Measurements from ENCODE around the gene FLAD1. TPM values are rescaled to one million over a fixed set of nuclear protein-coding genes. Genes with fewer than 3 reads are reported as not detected.

The FLAD1 gene
- total and polyA plus RNA-seq, 4 donors = 10.9 to 37.0 (median 30.6) TPM

- H3K4me3 ChIP-seq = no peak overlapping the region
- H3K36me3 ChIP-seq (ENCODE audit: control insufficient read depth in 4 of 4, insufficient read depth in 4 of 4, low read length in 4 of 4) = peaks cover 0 to 18% (median 9%) of the 10 kb centered on the region in 4 donors
- peak overlapping the region; percentile 30 to 79 for H3K9ac ChIP-seq (ENCODE audit: insufficient read depth in 1 of 2, low read length in 2 of 2)
- peaks cover 7 to 27% (median 19%) of the 10 kb centered on the region in 5 donors for H3K4me1 ChIP-seq (ENCODE audit: control insufficient read depth in 5 of 5, insufficient read depth in 5 of 5, low read length in 5 of 5)
- no peak for DNase-seq
- no peaks in the 10 kb centered on the region for H3K9me3 ChIP-seq (ENCODE audit: control insufficient read depth in 4 of 4, insufficient read depth in 3 of 4, low read length in 3 of 4)
- 66% methylated on average over 3 of the region's 3 CpGs for WGBS, 2 donors
- TF ChIP-seq CTCF (IDR thresholded peaks at IDR 0.05; ENCODE audit: control extremely low read depth, extremely low read depth) = no peak
- ATAC-seq (ENCODE audit: insufficient read depth, low FRiP score) = no peak
- H3K27me3 ChIP-seq (ENCODE audit: control insufficient read depth in 3 of 3, insufficient read depth in 3 of 3, low read length in 2 of 3) = no peaks in the 10 kb centered on the region
- H3K27ac ChIP-seq (ENCODE audit: low read depth in 1 of 2, low read length in 1 of 2) = no peak overlapping the region
These were observed 28.6 kb upstream of the FLAD1 start for GRCh38 chr1:154954541-154954940.

GRCh38 chr1:154955039-154955717 lies 28.0 kb upstream of the FLAD1 start:
- no peak for TF ChIP-seq CTCF (IDR thresholded peaks at IDR 0.05; ENCODE audit: control extremely low read depth, extremely low read depth)
- Histone ChIP-seq H3K4me3 (peak overlapping the region; percentile 4), H3K4me1 (ENCODE audit: control insufficient read depth in 5 of 5, insufficient read depth in 5 of 5, low read length in 5 of 5) (peaks cover 7 to 27% (median 19%) of the 10 kb centered on the region in 5 donors), H3K36me3 (ENCODE audit: control insufficient read depth in 4 of 4, insufficient read depth in 4 of 4, low read length in 4 of 4) (peaks cover 0 to 18% (median 10%) of the 10 kb centered on the region in 4 donors), H3K9me3 (ENCODE audit: control insufficient read depth in 4 of 4, insufficient read depth in 3 of 4, low read length in 3 of 4) (no peaks in the 10 kb centered on the region), H3K27me3 (ENCODE audit: control insufficient read depth in 3 of 3, insufficient read depth in 3 of 3, low read length in 2 of 3) (no peaks in the 10 kb centered on the region), H3K27ac (ENCODE audit: low read depth in 1 of 2, low read length in 1 of 2) (peak overlapping the region; percentile 72 to 87), H3K9ac (ENCODE audit: insufficient read depth in 1 of 2, low read length in 2 of 2) (peak overlapping the region; percentile 65 to 79)
- DNase-seq (peak; percentile 67 to 83 (median 76)), ATAC-seq (ENCODE audit: insufficient read depth, low FRiP score) (peak; percentile 9)
- 4% methylated on average over 4 of the region's 4 CpGs for WGBS, 2 donors

- DNase-seq (peak; percentile 92 to 98 (median 98)), ATAC-seq (ENCODE audit: insufficient read depth, low FRiP score) (peak; percentile 82)
- no peaks in the 10 kb centered on the region for H3K9me3 ChIP-seq (ENCODE audit: control insufficient read depth in 4 of 4, insufficient read depth in 3 of 4, low read length in 3 of 4)
- peaks cover 10 to 31% (median 22%) of the 10 kb centered on the region in 5 donors for H3K4me1 ChIP-seq (ENCODE audit: control insufficient read depth in 5 of 5, insufficient read depth in 5 of 5, low read length in 5 of 5)
- peak within 1 kb of the TSS; percentile 25 for H3K4me3 ChIP-seq
- peak within 1 kb of the TSS; percentile 65 to 79 for H3K9ac ChIP-seq (ENCODE audit: insufficient read depth in 1 of 2, low read length in 2 of 2)
- no peaks in the 10 kb centered on the region for H3K27me3 ChIP-seq (ENCODE audit: control insufficient read depth in 3 of 3, insufficient read depth in 3 of 3, low read length in 2 of 3)
- H3K27ac ChIP-seq (ENCODE audit: low read depth in 1 of 2, low read length in 1 of 2) = peak within 1 kb of the TSS; percentile 72 to 87
- no peak for TF ChIP-seq CTCF (IDR thresholded peaks at IDR 0.05; ENCODE audit: control extremely low read depth, extremely low read depth)
- WGBS, 2 donors = 0% methylated on average over 18 of the region's 18 CpGs
- H3K36me3 ChIP-seq (ENCODE audit: control insufficient read depth in 4 of 4, insufficient read depth in 4 of 4, low read length in 4 of 4) = peaks cover 0 to 11% (median 9%) of the 10 kb centered on the region in 4 donors
These were observed 27.2 kb upstream of the FLAD1 start, which contains the start of gene PBXIP1 for GRCh38 chr1:154955718-154956543. PBXIP1 (minus strand) TSS chr1:154956099; CDS start chr1:154953721, 2,378 bp downstream.
